IPS DF 6.9 (cell line): Measurements from ENCODE around the gene SLC7A6OS.
"Not testable (repeated sequence)": the region's sequence is repeated elsewhere in the genome, so short reads cannot be mapped to it uniquely, and the experiment has no call there.

Experiments used
- DNase-seq: peaks from one replicate; pipeline ENCODE4 v3.0.0-alpha.2; 2013; ENCODE audit warnings: low read depth, low spot score
- H3K27ac ChIP-seq: one replicate; pipeline ENCODE4 v1.5.1; 2013; ENCODE audit warnings: low read length, control low read depth
- H3K27me3 ChIP-seq: 2 replicates; pipeline ENCODE4 v1.6.1; 2013; ENCODE audit warnings: mild to moderate bottlenecking, low read length; ENCODE audit not compliant: control insufficient read depth, insufficient read depth
- H3K36me3 ChIP-seq: 2 replicates; pipeline ENCODE4 v1.6.1; 2013; ENCODE audit warnings: low read length; ENCODE audit not compliant: control insufficient read depth, insufficient read depth
- H3K4me1 ChIP-seq: 2 replicates; pipeline ENCODE4 v1.6.1; 2013; ENCODE audit warnings: low read length; ENCODE audit not compliant: control insufficient read depth, insufficient read depth
- H3K4me3 ChIP-seq: 2 replicates; pipeline ENCODE4 v1.5.1; 2013; ENCODE audit warnings: mild to moderate bottlenecking, low read length
- H3K9me3 ChIP-seq: 2 replicates; pipeline ENCODE4 v1.6.1; 2013; ENCODE audit warnings: low read length, inconsistent platforms; ENCODE audit not compliant: control insufficient read depth, insufficient read depth
- WGBS: extraction: QIAGEN DNeasy Blood & Tissue Kit; methylation state at CpG from one replicate; pipeline ENCODE4 v1.1.7; 2013; ENCODE audit warnings: mixed read lengths, missing lambda C conversion rate; ENCODE audit not compliant: insufficient read length, insufficient coverage; 5-methylcytosine and 5-hydroxymethylcytosine counted together

SLC7A6OS gene

DNA sequence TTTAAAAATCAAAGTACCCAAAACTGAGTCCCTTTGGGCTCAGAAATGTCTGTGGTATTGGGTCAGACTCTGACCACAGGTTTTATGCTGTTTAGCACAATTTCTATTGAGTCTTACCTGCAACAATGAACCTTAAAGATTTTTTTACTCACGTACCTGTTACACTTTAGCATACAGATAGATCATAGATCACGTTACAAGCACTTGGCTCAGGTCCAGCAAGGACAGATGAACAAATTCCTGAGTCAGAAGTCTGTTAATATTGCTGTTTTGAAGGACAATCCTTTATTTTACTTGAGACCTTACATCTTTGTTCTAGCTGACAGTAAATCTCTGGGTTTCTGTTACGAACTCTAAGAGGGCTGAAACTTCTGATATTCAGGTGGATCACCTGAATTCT lies 12.8 kb downstream of the SLC7A6OS start:
- Histone ChIP-seq H3K36me3 (peaks cover 37% of the 10 kb centered on the region), H3K9me3 (no peaks in the 10 kb centered on the region), H3K27me3 (no peaks in the 10 kb centered on the region), H3K4me3 (no peak overlapping the region), H3K4me1 (no peaks in the 10 kb centered on the region), H3K27ac (no peak overlapping the region)
- DNase-seq = no peak
- no CpG with 5 or more reads among the region's 3 CpGs for WGBS

- no peak for DNase-seq
- Histone ChIP-seq H3K36me3 (peaks cover 29% of the 10 kb centered on the region), H3K9me3 (no peaks in the 10 kb centered on the region), H3K27ac (no peak overlapping the region), H3K27me3 (no peaks in the 10 kb centered on the region), H3K4me3 (no peak overlapping the region), H3K4me1 (no peaks in the 10 kb centered on the region)
- no CpG with 5 or more reads among the region's 6 CpGs for WGBS
These were observed 14.1 kb downstream of the SLC7A6OS start for GRCh38 chr16:68296693-68297092.

DNA sequence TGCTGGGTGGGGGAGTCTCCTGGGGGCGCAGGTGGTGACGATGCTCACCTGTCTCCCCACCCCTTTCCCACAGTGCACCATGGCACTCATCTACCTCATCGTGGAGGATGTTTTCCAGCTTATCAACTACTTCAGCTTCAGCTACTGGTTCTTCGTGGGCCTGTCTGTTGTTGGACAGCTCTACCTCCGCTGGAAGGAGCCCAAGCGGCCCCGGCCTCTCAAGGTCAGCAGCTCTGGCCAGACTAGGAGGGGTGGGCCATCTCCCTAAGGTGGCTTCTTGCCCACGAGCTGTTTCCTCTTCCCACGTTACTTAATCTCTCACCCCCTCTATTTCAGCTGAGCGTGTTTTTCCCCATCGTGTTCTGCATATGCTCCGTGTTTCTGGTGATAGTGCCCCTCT lies 14.5 kb downstream of the SLC7A6OS start:
- Histone ChIP-seq H3K4me3 (no peak overlapping the region), H3K27me3 (no peaks in the 10 kb centered on the region), H3K36me3 (peaks cover 33% of the 10 kb centered on the region), H3K4me1 (no peaks in the 10 kb centered on the region), H3K9me3 (no peaks in the 10 kb centered on the region), H3K27ac (no peak overlapping the region)
- no peak for DNase-seq
- WGBS = no CpG with 5 or more reads among the region's 12 CpGs

DNA sequence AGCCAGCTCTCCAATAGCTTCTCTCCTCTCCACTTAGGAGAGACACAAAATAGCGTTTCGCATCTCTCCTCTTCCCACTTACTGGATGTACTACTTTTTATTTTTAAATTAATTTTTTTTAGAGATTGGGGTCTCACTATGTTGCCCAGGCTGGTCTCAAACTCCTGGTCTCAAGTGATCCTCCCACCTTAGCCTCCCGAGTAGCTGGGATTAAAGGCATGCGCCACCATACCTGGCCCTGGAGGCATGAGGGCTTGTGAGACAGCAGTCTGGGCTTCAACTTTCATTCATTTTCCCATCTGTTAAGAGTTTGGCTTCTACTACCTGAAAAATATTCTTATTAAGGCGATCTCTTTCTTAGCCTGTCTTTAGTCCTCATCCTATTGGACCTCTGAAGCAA lies 18.3 kb downstream of the SLC7A6OS start:
- Histone ChIP-seq H3K36me3 (peaks cover 18% of the 10 kb centered on the region; the same call in 1 of the 2 replicates), H3K4me1 (no peaks in the 10 kb centered on the region), H3K4me3 (no peak overlapping the region), H3K9me3 (no peaks in the 10 kb centered on the region), H3K27ac (no peak overlapping the region), H3K27me3 (no peaks in the 10 kb centered on the region)
- DNase-seq = no peak
- no CpG with 5 or more reads among the region's 5 CpGs for WGBS

DNA sequence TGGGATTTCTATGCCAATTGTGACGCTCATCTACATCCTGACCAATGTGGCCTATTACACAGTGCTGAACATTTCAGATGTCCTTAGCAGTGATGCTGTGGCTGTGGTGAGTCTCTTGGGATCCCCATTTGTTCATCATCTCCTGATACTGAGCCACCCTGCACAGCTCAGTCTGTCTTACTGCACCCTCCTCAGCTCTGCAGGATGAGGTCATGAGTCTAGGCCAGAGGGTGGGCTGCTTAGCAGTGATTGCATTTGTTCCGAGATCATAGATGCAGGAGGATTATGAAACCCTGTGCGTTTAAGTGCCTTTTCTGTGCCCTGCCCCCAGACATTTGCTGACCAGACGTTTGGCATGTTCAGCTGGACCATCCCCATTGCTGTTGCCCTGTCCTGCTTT lies 19.5 kb downstream of the SLC7A6OS start:
- no peak overlapping the region for H3K27ac ChIP-seq
- H3K9me3 ChIP-seq = no peaks in the 10 kb centered on the region
- H3K36me3 ChIP-seq = peaks cover 14% of the 10 kb centered on the region; the same call in 1 of the 2 replicates
- no peak overlapping the region for H3K4me3 ChIP-seq
- H3K4me1 ChIP-seq = no peaks in the 10 kb centered on the region
- no CpG with 5 or more reads among the region's 4 CpGs for WGBS
- DNase-seq = no peak
- H3K27me3 ChIP-seq = no peaks in the 10 kb centered on the region

DNA sequence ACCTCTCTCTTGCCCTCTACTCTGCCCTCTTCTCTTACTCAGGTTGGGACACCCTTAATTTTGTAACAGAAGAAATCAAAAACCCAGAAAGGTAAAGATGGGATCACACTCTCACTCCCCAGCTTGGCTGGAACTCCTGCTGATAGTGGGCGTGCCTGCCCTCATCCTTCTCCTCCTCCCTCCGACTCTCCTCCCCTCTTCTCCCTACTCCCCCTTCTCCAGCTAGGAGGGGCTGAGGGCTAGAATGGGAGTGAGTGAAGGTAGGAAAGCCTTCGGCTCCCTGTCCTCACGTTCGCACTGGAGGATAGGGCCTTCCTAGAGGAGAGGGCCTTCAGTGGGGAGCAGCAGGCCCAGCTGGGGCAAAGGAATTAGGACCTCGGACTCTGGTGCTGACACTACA lies 20.3 kb downstream of the SLC7A6OS start:
- no CpG with 5 or more reads among the region's 6 CpGs for WGBS
- Histone ChIP-seq H3K9me3 (no peaks in the 10 kb centered on the region), H3K27me3 (no peaks in the 10 kb centered on the region), H3K36me3 (peaks cover 13% of the 10 kb centered on the region; the same call in 1 of the 2 replicates), H3K27ac (no peak overlapping the region), H3K4me1 (no peaks in the 10 kb centered on the region), H3K4me3 (no peak overlapping the region)
- no peak for DNase-seq

DNA sequence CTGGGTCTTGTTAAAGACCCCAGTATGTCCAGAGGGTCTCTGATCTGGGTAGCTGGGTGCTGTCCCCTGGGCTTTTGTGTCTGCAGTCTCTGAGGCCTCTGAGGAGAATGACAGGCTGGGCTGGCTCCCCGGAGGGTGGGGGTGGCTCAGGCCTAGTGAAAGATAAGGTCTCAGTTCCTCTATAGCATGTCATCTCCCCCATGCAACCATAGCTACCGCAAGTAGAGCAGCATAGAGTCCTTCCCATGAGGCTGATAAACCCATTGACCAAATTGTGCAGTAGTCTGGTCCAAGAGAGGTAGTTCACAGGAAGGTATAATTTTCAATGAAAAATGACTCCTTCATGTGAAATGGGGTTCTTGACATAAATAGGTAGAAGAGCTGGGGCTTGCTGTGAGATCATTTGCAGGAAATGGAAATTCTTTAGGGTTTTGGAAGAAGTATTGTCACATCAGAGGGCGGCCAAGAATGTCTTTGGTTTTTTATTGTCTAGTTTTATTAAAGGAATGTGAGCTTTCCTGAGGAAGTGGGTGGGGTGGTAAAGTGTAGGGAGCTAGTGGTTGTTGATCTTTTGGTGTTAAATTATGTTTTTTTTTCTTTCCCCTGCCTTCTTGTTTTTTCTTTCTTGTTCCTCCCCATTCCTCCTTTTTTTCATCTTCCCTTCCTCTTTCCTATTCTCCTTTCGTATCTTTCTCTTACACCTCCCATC lies 21.0 kb downstream of the SLC7A6OS start:
- H3K36me3 ChIP-seq = peaks cover 13% of the 10 kb centered on the region; the same call in 1 of the 2 replicates
- no peak for DNase-seq
- H3K27me3 ChIP-seq = no peaks in the 10 kb centered on the region
- H3K4me3 ChIP-seq = no peak overlapping the region
- WGBS = 100% methylated on average over 1 of the region's 4 CpGs
- H3K4me1 ChIP-seq = no peaks in the 10 kb centered on the region
- H3K27ac ChIP-seq = no peak overlapping the region
- H3K9me3 ChIP-seq = no peaks in the 10 kb centered on the region

DNA sequence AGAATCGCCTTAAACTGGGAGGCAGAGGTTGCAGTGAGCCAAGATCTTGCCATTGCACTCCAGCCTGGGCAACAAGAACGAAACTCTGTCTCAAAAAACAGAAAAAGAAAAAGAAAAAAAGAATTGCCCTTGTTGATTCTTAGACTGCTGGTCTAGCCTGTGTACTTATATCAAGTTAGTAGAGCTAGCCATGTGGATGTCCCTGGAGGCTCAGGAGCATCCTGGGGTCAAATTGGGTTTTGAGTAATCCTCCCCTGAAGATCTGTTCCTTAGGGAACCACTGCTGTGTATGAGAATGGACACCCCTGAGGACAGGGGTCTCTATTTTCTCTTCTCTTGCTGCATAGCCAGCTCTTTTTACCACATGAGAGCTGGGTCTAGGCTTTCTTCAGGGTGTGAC lies 21.5 kb downstream of the SLC7A6OS start:
- no peak overlapping the region for H3K4me3 ChIP-seq
- H3K27ac ChIP-seq = no peak overlapping the region
- H3K4me1 ChIP-seq = no peaks in the 10 kb centered on the region
- H3K27me3 ChIP-seq = no peaks in the 10 kb centered on the region
- no CpG with 5 or more reads among the region's 2 CpGs for whole genome bisulfite sequencing
- H3K36me3 ChIP-seq = peaks cover 13% of the 10 kb centered on the region; the same call in 1 of the 2 replicates
- no peaks in the 10 kb centered on the region for H3K9me3 ChIP-seq
- no peak for DNase-seq

DNA sequence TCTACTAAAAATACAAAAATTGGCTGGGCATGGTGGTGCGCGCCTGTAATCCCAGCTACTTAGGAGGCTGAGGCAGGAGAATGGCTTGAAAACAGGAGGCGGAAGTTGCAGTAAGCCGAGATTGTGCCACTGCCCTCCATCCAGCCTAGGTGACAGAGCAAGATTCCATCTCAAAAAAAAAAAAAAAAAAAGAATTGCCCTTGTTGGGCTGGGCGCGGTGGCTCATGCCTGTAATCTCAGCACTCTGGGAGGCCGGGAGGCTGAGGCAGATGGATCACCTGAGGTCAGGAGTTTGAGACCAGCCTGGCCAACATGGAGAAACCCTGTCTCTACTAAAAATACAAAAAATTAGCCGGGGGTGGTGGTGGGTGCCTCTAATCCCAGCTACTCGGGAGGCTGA lies 21.9 kb downstream of the SLC7A6OS start:
- not testable (repeated sequence) for H3K4me3 ChIP-seq, H3K27me3 ChIP-seq, H3K9me3 ChIP-seq, DNase-seq, H3K4me1 ChIP-seq, H3K27ac ChIP-seq
- WGBS = no CpG with 5 or more reads among the region's 9 CpGs
- H3K36me3 ChIP-seq = peaks cover 13% of the 10 kb centered on the region; the same call in 1 of the 2 replicates

DNA sequence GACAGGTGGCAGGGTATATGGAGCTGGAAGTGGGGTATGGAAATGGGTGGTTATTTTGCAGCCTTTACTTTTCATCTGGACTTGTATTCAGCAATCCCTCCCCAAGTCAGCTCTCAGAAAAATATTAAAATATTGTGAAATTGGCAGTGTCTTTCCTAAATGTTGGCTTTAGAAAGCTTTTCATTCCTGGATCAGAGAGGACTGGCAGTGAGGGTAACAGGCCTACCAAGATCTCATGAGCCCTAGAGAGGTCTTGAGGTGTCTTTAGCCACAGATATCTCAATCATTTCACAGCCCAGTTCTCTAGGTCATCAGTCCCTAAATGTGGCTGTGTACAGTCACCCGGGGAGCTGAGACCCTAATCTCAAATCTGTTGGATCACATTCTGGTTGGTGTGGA lies 22.5 kb downstream of the SLC7A6OS start:
- no peaks in the 10 kb centered on the region for H3K4me1 ChIP-seq
- H3K36me3 ChIP-seq = peaks cover 13% of the 10 kb centered on the region; the same call in 1 of the 2 replicates
- no peaks in the 10 kb centered on the region for H3K27me3 ChIP-seq
- no peak for DNase-seq
- no peak overlapping the region for H3K27ac ChIP-seq
- no peak overlapping the region for H3K4me3 ChIP-seq
- WGBS = no CpG with 5 or more reads among the region's 1 CpG
- no peaks in the 10 kb centered on the region for H3K9me3 ChIP-seq
